MM.1S (cell line): Measurements from ENCODE around the gene PCF11.

Experiments
- EZH2phosphoT487 ChIP-seq: fragments of 300-600 bp; sonication (generic); IDR thresholded peaks from 2 replicates; pipeline ENCODE4 v1.6.1; 2018; ENCODE audit warnings: antibody characterized with exemption, low read length
- TF ChIP-seq, protein P1 (sequence below): fragments of 300-600 bp; sonication (generic); IDR thresholded peaks from 2 replicates; pipeline ENCODE4 v1.5.1; 2016; ENCODE audit warnings: antibody characterized with exemption, low read length, mixed read lengths

DNA sequence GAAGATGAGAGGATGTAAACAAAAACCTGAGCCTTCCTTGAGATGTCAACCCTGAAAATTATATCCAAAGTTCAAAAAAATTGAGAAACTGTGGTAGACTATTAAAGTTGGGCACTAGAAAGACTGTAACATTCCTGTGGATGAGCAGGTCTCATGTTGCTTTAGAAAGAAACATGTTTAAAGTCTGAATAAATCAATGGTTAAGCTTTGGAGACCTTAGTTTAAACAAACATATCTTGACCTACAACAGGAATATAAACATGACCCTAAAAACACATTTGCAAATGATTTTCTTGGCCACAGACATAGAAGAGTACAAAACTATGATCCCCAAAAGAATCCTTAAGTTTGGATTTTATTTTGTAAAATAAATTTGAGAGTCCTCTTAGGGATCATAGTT, 38.1 kb upstream of the PCF11 start:
- TF ChIP-seq EZH2phosphoT487, result no peak
- TF ChIP-seq, protein P1, sequence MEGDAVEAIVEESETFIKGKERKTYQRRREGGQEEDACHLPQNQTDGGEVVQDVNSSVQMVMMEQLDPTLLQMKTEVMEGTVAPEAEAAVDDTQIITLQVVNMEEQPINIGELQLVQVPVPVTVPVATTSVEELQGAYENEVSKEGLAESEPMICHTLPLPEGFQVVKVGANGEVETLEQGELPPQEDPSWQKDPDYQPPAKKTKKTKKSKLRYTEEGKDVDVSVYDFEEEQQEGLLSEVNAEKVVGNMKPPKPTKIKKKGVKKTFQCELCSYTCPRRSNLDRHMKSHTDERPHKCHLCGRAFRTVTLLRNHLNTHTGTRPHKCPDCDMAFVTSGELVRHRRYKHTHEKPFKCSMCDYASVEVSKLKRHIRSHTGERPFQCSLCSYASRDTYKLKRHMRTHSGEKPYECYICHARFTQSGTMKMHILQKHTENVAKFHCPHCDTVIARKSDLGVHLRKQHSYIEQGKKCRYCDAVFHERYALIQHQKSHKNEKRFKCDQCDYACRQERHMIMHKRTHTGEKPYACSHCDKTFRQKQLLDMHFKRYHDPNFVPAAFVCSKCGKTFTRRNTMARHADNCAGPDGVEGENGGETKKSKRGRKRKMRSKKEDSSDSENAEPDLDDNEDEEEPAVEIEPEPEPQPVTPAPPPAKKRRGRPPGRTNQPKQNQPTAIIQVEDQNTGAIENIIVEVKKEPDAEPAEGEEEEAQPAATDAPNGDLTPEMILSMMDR, result no peak
